IPS DF 6.9 (cell line): ENCODE data around the gene ANKRD16.
"Not testable (repeated sequence)": the region's sequence is repeated elsewhere in the genome, so short reads cannot be mapped to it uniquely, and the experiment has no call there.

ENCODE experiments used
- DNase-seq: peaks from one replicate; pipeline ENCODE4 v3.0.0-alpha.2; 2013; ENCODE audit warnings: low read depth, low spot score
- H3K27ac ChIP-seq: one replicate; pipeline ENCODE4 v1.5.1; 2013; ENCODE audit warnings: low read length, control low read depth
- H3K27me3 ChIP-seq: 2 replicates; pipeline ENCODE4 v1.6.1; 2013; ENCODE audit warnings: mild to moderate bottlenecking, low read length; ENCODE audit not compliant: control insufficient read depth, insufficient read depth
- H3K36me3 ChIP-seq: 2 replicates; pipeline ENCODE4 v1.6.1; 2013; ENCODE audit warnings: low read length; ENCODE audit not compliant: control insufficient read depth, insufficient read depth
- H3K4me1 ChIP-seq: 2 replicates; pipeline ENCODE4 v1.6.1; 2013; ENCODE audit warnings: low read length; ENCODE audit not compliant: control insufficient read depth, insufficient read depth
- H3K4me3 ChIP-seq: 2 replicates; pipeline ENCODE4 v1.5.1; 2013; ENCODE audit warnings: mild to moderate bottlenecking, low read length
- H3K9me3 ChIP-seq: 2 replicates; pipeline ENCODE4 v1.6.1; 2013; ENCODE audit warnings: low read length, inconsistent platforms; ENCODE audit not compliant: control insufficient read depth, insufficient read depth
- WGBS: extraction: QIAGEN DNeasy Blood & Tissue Kit; methylation state at CpG from one replicate; pipeline ENCODE4 v1.1.7; 2013; ENCODE audit warnings: mixed read lengths, missing lambda C conversion rate; ENCODE audit not compliant: insufficient read length, insufficient coverage; 5-methylcytosine and 5-hydroxymethylcytosine counted together

Gene ANKRD16

GRCh38 chr10:5827841-5828240 lies 61.9 kb downstream of the ANKRD16 start:
- DNase-seq: no peak
- H3K4me1 ChIP-seq: no peaks in the 10 kb centered on the region
- no CpG with 5 or more reads among the region's 6 CpGs for WGBS
- H3K36me3 ChIP-seq: no peaks in the 10 kb centered on the region
- no peaks in the 10 kb centered on the region for H3K27me3 ChIP-seq
- no peak overlapping the region for H3K4me3 ChIP-seq
- H3K27ac ChIP-seq: no peak overlapping the region
- H3K9me3 ChIP-seq: no peaks in the 10 kb centered on the region

GRCh38 chr10:5826511-5826910 lies 63.2 kb downstream of the ANKRD16 start:
- WGBS: no CpG with 5 or more reads among the region's 6 CpGs
- H3K36me3 ChIP-seq, DNase-seq, H3K4me1 ChIP-seq, H3K4me3 ChIP-seq, H3K9me3 ChIP-seq, H3K27ac ChIP-seq, H3K27me3 ChIP-seq: not testable (repeated sequence)

- Histone ChIP-seq H3K36me3 (no peaks in the 10 kb centered on the region), H3K9me3 (no peaks in the 10 kb centered on the region), H3K4me1 (no peaks in the 10 kb centered on the region), H3K27me3 (no peaks in the 10 kb centered on the region), H3K4me3 (no peak overlapping the region), H3K27ac (no peak overlapping the region)
- no CpG with 5 or more reads among the region's 6 CpGs for WGBS
- DNase-seq: no peak
Measured at GRCh38 chr10:5818894-5819293, 70.8 kb downstream of the ANKRD16 start.

GRCh38 chr10:5818048-5818331 lies 71.7 kb downstream of the ANKRD16 start:
- DNase-seq: no peak
- Histone ChIP-seq H3K4me3 (no peak overlapping the region), H3K27ac (no peak overlapping the region), H3K36me3 (no peaks in the 10 kb centered on the region), H3K4me1 (no peaks in the 10 kb centered on the region), H3K9me3 (no peaks in the 10 kb centered on the region), H3K27me3 (no peaks in the 10 kb centered on the region)
- WGBS: no CpG with 5 or more reads among the region's 2 CpGs

GRCh38 chr10:5817322-5818047 lies 72.2 kb downstream of the ANKRD16 start:
- H3K4me1 ChIP-seq: no peaks in the 10 kb centered on the region
- DNase-seq: no peak
- no peaks in the 10 kb centered on the region for H3K9me3 ChIP-seq
- H3K27ac ChIP-seq: no peak overlapping the region
- WGBS: no CpG with 5 or more reads among the region's 4 CpGs
- H3K27me3 ChIP-seq: no peaks in the 10 kb centered on the region
- H3K36me3 ChIP-seq: no peaks in the 10 kb centered on the region
- no peak overlapping the region for H3K4me3 ChIP-seq

GRCh38 chr10:5816170-5816569 lies 73.5 kb downstream of the ANKRD16 start:
- DNase-seq: no peak

GRCh38 chr10:5814110-5815107 lies 75.3 kb downstream of the ANKRD16 start:
- Histone ChIP-seq H3K36me3 (no peaks in the 10 kb centered on the region), H3K9me3 (no peaks in the 10 kb centered on the region), H3K27ac (no peak overlapping the region), H3K4me1 (no peaks in the 10 kb centered on the region), H3K27me3 (no peaks in the 10 kb centered on the region), H3K4me3 (peak overlapping the region; percentile 86)
- WGBS: no CpG with 5 or more reads among the region's 12 CpGs
- DNase-seq: no peak

More at GRCh38 chr10:5816170-5816569, 73.5 kb downstream of the ANKRD16 start:
- Histone ChIP-seq H3K4me1 (no peaks in the 10 kb centered on the region), H3K36me3 (no peaks in the 10 kb centered on the region), H3K4me3 (no peak overlapping the region), H3K9me3 (no peaks in the 10 kb centered on the region), H3K27me3 (no peaks in the 10 kb centered on the region), H3K27ac (no peak overlapping the region)

- peak; percentile 79 for DNase-seq
- Histone ChIP-seq H3K4me1 (no peaks in the 10 kb centered on the region), H3K4me3 (peak within 1 kb of the TSS; percentile 86), H3K27ac (no peak within 1 kb of the TSS), H3K36me3 (no peaks in the 10 kb centered on the region), H3K27me3 (no peaks in the 10 kb centered on the region), H3K9me3 (no peaks in the 10 kb centered on the region)
- WGBS: no CpG with 5 or more reads among the region's 77 CpGs
Measured at GRCh38 chr10:5813341-5814109, 76.2 kb downstream of the ANKRD16 start, which contains the start of gene GDI2. Gene GDI2 (minus strand): TSS chr10:5813434. CDS start chr10:5813258, 176 bp downstream.

DNA sequence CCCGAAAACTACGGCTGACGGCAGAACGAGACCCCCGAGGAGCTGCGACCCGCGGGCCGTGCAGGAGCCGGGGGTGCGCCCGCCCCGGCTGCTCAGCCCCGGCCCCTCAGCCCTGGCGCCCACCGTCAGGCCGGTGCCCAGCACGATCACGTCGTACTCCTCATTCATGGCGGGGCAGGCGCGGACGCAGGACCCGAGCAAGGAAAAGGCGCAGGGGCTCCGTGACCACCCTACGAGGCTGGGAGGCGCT lies 76.7 kb downstream of the ANKRD16 start:
- Histone ChIP-seq H3K27ac (no peak overlapping the region), H3K4me1 (no peaks in the 10 kb centered on the region), H3K4me3 (peak overlapping the region; percentile 76), H3K36me3 (no peaks in the 10 kb centered on the region), H3K9me3 (no peaks in the 10 kb centered on the region), H3K27me3 (no peaks in the 10 kb centered on the region)
- WGBS: no CpG with 5 or more reads among the region's 29 CpGs
- no peak for DNase-seq

GRCh38 chr10:5812283-5813090 lies 77.2 kb downstream of the ANKRD16 start:
- H3K9me3 ChIP-seq: no peaks in the 10 kb centered on the region
- peak overlapping the region; percentile 76 for H3K4me3 ChIP-seq
- no CpG with 5 or more reads among the region's 49 CpGs for WGBS
- H3K4me1 ChIP-seq: no peaks in the 10 kb centered on the region
- H3K27me3 ChIP-seq: no peaks in the 10 kb centered on the region
- DNase-seq: no peak
- H3K36me3 ChIP-seq: no peaks in the 10 kb centered on the region
- no peak overlapping the region for H3K27ac ChIP-seq
